Fibroblast of peridontal ligament (primary cell): ENCODE measurements around the gene THSD4.

Experiments
- DNase-seq: peaks from one replicate; pipeline ENCODE4 v3.0.0-alpha.2; 2010; ENCODE audit errors: extremely low read depth

Gene THSD4

DNA sequence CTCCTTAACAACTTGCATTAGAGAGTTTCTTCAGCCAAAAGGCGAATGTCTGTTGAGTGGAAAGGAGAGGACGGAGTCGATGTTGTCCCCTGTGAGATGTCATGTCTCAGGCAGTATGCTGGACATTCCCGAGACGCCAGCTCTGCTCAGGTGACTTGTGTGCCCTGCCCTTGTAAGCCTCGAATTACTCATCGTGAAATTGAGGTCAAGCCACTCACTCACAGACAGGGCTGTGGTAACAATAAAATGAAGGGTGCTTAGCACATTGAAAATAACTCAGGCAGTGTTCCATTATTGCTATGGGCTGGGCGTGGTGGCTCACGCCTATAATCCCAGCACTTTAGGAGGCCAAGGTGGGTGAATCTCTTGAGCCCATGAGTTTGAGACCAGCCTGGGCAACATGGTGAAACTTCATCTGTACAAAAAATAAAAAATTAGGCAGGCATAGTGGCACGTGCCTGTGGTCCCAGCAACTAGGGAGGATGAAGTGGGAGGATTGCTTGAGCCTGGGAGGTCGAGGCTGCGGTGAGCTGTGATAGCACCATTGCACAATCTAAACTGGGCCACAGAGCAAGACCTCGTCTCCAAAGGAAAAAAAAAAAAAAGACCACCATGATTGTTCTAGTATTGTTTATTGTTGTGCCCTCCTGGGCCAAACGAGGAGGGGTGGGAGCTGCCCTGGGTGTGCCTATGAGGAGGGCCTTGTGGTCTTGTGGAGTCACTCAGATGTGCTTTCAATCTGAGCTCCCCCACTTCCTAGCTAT lies 214.4 kb downstream of the THSD4 start:
- DNase-seq, result peak; percentile 15

DNA sequence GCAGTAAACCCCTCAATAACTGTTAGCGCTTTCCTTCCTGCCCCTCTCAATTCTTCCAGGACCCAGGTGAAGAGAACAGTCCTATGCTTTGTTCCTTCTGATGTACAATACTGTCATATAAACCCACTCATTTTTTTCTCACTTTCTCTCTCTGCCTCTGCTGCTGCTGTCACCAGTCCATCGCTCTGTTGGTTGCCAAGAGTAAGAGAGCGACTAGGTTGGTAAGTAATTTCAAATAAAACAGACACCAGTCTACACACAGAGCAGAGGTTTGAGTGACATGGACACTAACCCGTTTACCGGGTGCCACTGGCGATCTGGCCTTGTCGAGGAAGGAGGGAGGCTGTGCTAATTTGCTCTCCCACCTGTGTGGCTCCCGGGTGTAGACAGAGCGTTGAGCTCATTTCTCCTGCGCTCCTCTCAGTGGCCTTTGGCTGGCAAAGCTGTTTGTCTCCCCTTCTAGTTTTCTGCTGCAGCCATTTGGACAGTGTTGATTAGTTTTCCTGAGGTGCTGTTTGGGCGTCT lies 215.4 kb downstream of the THSD4 start:
- DNase-seq, result no peak

DNA sequence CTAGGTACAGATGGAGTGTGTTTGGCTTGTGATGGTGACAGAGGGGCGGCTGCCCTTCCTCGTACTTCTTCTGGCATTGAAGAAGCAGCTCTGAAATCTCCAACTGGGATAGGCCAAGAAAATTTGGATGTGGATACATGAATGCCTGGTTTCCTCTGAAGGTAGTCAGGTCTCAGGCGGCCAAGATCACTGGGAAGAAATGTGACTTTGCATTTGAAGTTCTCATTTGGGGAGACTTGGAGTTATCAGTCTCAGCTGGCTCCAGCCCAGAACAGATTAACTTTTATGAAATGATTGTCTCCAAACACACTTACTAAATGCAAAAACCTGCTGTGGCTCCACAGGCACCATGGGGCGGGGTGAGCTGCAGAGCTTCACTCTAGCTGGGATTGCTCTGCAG lies 215.9 kb downstream of the THSD4 start:
- DNase-seq, result no peak

DNA sequence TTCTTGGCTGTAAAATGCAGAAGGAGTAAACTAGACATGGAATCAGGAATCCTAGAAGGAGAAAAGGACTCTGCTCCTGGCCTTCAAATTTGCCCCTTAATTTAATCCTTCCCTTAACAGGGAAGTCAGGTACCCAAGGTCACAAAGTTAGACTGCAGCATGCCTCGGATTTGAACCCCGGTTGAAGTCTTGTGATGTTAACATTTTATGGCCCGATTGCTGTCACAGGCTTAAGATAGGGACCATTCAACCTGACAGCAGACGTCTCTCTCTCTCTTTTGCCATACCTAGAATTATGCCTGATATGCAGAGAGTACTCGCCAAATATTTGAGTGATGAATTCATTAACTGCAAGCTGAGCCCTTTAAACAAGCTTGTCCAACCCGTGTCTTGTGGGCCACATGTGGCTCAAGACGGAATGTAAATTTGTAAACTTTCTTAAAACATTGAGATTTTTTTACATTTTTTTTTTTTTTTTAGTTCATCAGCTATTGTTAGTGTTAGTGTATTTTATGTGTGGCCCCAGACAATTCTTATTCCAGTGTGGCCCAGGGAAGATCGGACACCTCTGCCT lies 217.2 kb downstream of the THSD4 start:
- DNase-seq, result peak; percentile 82

DNA sequence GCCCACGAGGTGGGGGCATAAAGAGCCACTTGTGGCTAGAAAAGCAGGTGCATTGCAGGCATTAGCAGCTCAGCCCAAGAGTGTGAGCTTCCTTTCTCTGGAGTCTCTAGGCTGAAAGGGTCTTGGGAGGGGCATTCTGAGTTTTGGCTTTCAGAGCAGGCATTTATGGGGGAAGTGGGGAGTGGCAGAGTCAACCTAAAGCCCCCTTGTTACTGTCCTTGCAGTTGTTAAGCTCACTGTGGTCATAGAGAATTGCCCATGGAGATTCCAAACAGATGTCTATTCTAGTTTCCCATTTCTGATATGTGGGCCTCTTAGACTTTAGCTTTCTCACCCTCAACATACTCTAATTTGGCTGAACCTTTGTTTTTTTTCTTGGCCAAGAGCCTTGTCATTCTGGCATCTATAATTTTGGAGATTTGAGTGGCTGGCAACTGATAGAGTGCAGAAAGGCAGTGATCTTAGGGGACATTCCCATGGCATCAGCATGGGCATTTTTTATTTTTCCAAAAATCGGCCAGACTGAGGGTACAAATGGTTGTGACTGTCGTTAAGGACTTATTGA lies 217.9 kb downstream of the THSD4 start:
- DNase-seq, result peak; percentile 45

DNA sequence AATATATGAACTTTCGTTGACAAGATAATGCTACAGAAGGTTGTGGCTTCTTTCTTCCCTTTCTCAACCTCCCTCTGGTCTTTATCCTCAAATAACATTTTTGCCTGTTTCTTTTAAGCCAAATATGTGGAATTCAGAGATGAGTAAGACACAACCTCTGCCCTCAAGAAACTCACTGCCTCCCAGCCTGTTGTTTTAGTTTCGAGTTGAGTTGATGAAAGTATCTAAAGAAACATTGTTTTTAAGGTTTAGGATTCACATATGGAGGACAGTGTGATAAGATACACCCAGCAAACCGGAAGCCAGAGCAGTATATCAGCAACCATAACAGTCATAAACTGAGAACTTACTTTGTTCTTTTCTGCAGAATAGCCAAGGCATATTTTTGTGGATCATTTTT lies 218.6 kb downstream of the THSD4 start:
- peak; percentile 79 for DNase-seq

DNA sequence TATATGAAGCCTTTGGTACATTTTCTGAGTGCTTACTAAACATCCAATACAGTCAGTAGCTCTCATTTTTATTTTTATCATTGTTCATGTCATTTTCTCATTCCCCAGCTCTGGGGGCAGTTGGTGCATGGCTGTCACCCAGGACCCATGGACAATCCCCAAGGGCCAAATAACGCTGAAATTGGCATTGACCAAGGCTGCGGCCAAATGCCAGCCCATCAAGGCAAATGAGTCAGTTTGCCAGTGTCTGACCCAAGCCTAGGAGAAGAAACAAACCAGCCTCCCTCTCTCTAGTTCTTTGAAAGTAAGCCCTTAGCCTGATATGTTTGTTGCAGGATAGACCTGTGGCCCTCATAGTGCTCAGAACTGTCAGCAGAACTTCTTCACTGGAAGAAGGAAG lies 219.2 kb downstream of the THSD4 start:
- no peak for DNase-seq

DNA sequence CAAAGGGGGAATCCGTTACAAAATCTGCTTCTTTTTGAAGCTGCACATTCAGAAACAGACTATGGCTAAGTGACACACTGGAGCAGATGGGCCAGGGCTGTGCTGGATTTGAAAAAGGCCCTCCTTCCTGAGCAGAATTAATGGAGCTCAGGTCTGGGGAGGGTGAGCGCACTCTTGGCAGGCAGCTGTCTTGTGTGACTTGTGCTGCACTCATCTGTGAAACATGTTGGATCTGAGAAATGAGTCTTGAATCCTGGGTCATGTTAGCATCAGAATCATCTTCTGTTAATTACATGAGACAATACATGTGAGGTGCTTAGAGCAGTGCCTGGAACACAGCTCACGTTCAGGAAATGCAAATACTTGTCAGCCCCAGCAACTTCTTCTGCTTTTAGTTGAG lies 219.6 kb downstream of the THSD4 start:
- no peak for DNase-seq

DNA sequence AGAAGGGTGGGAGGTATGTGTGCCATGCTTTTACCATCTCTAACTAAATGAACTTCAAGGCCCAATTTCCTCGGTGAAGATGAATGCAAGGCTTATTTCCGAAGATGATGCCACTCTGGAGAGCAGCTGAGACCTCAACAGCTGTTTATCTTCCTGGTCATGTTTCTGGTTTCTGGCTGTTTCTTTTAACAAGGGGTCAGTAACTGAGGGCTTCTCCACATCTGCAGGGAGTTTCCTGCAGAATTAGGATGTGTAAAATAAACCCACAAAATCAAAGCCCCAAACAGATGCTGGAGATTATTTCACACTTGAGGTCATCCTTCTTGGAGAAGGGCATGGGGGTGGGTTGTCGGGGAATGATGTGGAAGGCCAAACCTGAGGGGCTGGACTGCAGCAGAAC lies 220.3 kb downstream of the THSD4 start:
- DNase-seq, result peak; percentile 47

DNA sequence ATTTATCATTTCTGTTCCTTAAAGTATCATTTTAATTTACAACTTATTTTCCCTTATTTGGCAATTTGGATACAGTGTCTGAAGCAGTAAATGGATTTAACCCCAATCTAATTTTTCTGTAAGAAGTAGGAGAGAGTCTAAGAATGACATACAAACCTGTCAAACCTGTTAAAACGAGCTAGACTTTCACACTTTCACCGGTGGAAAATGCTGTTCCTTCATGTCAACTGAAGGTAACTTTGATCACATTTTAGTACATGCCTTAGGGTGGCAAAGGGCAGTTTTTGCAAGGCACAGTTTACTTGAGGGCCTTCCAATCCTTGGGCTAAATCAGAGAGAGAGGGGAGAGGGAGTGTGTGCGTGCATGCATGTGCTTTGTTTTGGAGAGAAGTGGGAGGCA lies 221.4 kb downstream of the THSD4 start:
- no peak for DNase-seq

DNA sequence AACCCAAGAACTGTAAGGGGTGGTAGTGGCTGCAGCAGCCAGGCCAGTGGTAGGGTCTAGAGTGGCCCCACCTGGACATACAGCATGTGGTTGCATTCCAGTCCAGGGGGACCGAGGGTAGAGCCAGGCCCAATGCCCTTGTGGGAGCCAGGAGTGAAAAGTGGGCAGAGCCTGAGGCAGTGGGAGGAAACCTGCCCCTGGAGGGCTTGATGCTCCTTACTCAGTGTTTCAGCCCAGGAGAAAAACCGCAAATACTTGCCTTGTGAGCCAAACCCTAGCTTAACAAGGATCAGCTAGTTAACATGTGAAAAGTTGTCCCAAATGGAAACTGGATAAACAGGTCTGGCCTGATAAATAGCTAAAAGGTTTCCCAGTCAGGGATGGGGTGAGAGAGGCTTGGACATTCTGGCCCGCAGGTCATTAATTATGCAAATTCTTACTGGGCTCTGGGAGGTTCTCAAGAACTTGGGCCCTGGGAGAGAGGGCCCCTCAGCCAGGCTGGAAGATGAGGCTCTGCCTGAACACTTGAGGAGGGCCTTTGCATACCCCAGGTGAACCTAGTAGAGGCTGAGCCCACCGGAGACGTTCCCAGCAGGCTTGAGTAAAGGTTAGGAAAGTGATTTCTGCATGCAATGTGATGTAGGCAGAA lies 222.1 kb downstream of the THSD4 start:
- peak; percentile 43 for DNase-seq

DNA sequence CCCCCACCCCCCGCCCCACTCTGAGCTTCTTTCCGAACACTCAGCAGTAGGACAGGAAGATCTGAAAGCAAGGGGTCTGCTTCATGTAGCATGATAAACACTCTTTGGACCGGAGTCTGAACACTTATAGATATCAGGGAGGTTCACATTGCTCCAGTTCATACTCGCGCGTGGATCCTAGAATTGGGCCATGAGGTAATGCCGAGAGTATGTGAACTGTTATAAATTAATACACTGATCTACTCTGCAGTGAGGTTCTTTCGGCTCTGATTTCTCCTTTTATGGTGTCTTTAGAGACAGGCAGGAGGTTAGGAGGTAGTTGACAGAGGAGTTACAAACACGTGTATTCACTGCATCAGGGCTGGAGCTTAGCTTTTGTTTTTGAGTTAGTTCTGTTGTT lies 223.0 kb downstream of the THSD4 start:
- DNase-seq, result no peak

DNA sequence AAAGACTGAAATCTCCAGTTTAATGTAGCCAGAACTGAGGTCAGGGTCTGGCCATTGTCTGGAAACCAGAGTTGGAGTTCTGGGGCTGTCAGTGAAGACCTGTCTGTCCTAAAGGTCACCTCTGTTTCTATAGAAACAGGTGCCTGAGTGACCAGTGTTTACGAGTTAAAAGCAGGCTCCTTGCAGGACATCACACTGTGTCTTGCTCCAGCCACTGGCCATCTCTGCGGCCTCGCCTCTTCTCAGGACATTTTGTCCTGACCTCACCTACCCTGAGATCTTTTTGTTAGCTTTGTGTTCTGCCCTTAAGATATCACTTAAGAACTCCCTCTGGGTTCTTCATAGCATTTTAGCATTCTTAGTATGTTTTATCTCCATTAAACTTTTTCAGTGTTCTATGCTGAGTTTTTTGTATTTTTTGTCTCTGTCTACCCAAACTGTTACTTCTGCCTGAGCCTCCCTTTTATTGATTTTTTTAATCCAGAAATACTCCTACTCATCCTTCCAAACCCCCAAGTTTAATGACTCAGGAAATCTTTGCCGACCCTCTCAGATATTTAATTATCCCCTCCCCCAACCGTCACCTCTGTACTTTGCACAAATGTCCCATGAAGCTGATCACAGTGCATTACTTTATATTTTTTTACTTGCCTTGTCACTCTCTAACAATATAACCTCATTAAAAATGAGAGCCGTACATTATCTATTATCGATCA lies 223.7 kb downstream of the THSD4 start:
- no peak for DNase-seq

DNA sequence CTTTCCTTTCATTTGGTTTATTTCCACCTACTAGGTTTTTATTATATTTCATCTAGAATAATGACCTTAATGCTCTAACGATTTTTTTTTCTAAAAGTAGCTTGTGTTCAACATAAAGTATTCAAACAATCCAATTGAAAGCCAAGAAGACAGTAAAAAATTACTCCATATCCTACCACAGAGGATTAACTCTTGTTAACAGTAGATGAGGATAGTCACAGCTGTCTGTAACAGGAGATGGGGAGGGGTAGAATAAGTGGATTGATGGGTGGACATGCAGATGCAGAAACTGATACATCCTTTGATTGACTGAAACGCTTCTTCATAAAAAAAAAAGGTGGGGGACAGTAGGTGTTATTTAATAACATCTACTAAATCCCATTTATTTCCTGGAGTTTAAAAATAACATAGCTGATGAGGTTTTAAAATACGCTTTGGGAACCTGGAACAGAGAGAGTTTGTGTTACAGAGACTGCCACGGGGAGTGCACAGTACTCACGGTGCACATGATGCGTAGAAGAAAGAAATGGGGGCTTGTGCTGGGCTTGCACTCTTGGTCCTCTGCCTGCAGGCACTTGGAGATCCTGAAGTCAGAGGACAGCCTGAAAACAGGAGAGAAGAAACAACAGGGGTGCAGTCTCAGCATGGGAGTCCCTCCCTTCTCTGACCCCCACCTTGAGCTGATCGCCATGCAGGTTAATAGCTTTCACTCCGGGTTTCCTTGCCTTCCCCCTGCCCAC lies 226.7 kb downstream of the THSD4 start:
- DNase-seq, result no peak

DNA sequence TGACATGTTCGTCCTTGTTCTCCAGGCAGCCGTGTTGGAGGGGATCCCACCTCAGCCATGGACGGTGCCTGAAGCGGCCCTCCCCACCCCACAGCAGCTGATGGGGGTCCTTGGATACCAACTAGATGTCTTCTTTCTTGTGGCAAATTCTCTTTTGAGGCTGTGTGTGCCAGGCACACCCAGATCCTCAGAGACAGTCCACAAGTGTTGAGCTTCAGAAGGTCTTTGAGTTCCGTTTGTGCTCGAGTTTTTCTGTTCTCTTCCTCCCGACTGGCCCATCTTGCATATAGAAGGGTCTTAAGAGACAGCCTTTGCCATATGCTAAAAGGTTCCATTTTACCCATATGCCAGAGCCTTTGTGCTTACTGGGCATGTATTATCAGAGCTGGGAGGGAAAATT lies 227.4 kb downstream of the THSD4 start:
- no peak for DNase-seq

DNA sequence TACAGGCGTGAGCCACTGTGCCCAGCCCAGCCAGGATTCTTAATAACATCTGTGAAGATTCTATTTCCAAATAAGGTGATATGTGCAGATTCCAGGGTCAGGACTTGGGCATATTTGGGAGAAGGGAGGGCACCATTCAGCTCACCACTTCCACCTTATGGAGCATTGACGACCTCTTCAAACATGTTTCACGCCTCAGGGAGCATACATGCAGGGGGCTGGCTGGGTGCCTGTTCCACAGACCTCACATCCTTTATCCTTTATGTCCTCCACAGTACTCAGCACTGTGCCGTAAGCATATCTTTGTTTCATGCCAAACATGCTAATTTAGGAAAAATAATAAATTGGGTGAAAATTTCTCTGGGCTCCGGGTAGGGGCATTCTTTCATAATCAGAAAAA lies 229.0 kb downstream of the THSD4 start:
- no peak for DNase-seq

DNA sequence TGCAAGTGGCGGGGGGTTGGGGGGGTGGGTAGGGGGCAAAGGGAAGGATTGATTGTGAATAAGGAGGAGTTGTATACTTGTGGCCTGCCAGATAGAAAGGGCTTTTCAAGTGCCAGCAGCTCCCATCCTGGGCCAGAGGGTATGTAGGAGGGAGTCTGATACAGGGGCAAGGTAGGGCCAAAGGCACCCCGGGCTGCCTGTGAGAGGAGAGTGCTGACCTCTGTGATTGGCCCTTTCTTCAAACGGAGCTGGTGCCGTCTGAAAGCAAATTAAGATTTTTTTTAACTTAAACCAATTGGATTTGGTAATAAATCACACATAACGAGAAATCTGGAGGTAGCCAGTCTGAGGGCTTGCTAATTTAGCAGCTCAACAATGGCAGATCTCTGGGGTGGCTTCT lies 229.9 kb downstream of the THSD4 start:
- no peak for DNase-seq

DNA sequence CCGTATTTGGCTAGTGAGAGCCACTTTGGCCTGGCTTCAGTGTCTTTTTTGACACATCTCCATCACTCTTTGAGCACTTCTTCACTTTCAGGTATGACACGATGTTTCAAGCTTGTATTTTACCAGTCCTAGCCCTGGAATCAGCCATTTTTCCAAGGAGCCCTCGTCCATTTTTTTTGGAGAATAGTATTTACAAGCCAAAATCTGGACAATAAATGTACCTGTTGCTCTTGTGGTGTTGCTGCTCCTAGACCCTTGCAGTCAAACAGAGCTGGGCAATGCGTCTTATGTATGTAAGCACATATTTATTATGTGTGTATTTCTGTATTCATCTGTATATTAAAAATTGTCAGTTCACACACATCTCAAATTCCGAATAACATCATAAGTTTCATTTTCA lies 231.2 kb downstream of the THSD4 start:
- no peak for DNase-seq

DNA sequence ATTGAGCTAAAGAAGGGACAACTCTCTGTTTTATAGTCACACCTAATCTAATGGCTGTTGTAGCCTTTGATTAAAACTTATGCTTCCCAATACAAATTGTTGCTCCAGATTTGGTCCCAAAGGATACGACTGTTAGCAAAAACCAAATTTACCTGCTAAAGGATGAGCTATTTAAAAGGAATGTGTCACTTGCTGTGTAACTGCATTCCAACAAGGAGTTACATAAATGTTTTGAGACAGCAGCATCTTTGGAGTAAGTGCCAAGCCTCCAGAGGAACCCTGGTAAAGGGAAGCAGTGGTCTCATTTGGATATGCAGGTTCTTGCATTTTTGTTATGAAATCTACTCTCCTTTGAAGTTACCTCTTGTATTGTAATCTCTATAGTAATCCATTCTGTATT lies 233.3 kb downstream of the THSD4 start:
- no peak for DNase-seq

DNA sequence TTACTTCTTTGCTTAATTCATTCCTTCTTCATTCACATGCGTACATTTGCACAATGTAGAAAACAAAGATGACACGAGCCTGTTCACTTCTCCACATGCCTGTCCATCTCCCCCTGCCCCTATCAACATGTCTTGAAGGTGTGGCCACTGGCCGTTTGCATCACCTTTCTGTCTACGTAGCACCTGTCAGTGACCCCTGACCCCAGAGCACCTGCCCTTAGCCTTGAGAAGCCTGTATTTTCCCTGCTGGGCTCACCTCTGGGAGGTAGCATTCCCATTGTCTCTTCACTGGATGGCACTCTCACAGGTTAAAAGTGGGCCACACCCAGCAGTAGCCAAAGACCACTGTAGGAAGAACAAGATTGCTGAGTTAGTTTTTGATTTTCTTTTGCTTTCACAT lies 234.1 kb downstream of the THSD4 start:
- DNase-seq, result no peak

DNA sequence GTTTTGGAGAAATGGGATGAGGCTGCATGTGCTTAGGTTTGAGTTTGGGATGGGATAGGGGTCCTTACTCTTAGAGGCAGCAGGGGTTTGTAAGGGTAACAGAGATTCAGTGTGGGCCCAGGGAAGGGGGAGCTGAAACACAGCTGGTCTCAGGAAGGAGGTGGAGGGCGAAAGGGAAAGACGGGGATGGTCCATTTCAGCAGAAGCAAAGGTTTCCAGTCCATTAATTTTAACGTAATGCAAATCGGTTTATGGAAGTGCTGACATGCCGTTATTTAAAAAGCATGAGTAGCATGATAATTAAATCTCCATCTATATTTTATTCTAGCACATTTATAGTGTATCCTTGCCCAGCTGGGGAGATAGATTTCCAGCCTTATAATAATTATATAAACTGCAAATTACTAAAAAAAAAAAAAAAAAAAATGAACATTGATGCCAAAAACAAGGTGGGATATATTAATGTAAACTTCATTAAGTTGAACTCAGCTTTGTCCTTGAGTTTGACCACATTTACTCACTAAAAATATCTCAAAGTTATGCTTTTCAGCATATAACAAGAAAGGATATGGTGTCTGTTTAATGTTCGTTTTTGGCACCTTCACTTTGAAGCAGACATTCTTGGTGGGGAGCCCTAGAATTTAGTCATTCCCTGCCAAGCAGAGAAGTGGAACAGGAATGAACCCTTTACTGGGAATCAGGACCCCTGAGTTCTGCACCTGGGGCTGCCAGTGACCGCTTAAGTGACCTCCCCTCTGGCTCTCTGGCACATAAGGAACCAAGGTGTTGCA lies 234.7 kb downstream of the THSD4 start:
- DNase-seq, result no peak
